GM12892 (cell line): Measurements from ENCODE around the gene FKBP9.

Experiments
- DNase-seq: peaks from one replicate; pipeline ENCODE4 v3.0.0; 2011; ENCODE audit not compliant: insufficient read length
- FAIRE-seq: peaks from 2 replicates; lab custom pipeline; 2011; peaks lifted over from hg19 to GRCh38; lab: Jason Lieb, UNC
- POLR2A ChIP-seq: IDR thresholded peaks from 2 replicates; pipeline ENCODE4 v1.6.1; 2011; ENCODE audit warnings: low read depth, low read length, control low read depth
- POLR2AphosphoS5 ChIP-seq: IDR thresholded peaks from 2 replicates; pipeline ENCODE4 v1.6.1; 2011; ENCODE audit warnings: low read depth, low read length, control low read depth
- TAF1 ChIP-seq: IDR thresholded peaks from 2 replicates; pipeline ENCODE4 v1.6.1; 2011; ENCODE audit warnings: low read depth, mild to moderate bottlenecking, control low read depth, low read length, borderline replicate concordance

FKBP9 gene

DNA sequence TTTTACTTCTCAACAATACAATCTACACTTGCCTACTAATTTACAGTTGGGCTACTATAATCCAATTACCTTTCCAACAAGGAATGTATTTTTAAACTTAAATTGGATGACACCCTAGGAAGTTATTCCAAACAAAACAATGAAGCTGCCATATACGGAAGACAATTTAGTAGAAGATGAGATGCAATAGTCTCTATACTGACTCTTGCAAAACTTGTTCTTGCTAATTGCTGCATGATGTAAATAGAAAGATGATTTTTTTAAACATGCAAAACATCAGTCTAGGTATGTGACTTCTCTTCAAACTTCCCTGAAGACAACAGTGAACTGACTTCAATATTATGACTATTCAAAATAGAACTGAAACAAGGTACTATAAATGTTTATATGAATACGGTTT lies 87.7 kb downstream of the FKBP9 start:
- TF ChIP-seq POLR2AphosphoS5 = no peak
- TF ChIP-seq POLR2A = no peak
- TF ChIP-seq TAF1 = no peak
- no peak for FAIRE-seq
- DNase-seq = no peak

DNA sequence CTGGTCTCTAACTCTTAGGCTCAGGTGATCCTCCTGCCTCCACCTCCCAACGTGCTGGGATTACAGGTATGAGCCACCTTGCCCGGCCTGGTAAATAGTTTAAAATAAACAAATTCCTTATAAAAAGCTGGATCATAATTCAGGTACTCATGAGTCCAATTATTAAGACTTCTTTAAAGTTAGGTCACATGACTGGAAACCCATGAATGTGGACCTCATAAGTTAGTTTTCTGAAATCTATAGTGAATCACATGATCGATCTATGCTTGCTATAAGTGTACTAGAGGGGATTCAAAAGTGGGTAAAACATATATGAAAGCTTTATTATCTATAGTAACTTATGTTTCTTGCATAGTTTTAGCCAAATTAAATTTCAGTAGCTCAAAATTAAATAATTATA lies 91.0 kb downstream of the FKBP9 start:
- DNase-seq = no peak
- TF ChIP-seq TAF1 = no peak
- TF ChIP-seq POLR2A = no peak
- TF ChIP-seq POLR2AphosphoS5 = no peak
- no peak for FAIRE-seq

DNA sequence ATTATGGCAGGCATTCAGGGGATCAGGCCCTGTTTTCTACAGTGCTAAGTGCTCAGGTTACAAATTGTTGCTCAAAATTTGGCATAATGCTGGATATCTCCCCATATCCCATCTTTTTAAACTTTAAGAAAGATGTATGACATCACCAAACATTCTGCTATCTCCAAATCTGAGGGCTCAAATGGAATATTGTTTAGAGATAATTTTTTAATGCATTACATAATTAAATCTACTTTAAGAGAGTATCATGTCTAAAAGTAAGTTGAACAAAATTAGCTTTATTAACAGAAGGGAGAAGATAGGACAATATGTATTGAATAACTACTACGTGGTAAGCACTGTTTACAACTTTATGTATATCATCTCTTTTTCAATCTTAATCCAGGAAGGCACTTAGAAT lies 91.5 kb downstream of the FKBP9 start:
- no peak for FAIRE-seq
- TF ChIP-seq TAF1 = no peak
- TF ChIP-seq POLR2A = no peak
- no peak for DNase-seq

DNA sequence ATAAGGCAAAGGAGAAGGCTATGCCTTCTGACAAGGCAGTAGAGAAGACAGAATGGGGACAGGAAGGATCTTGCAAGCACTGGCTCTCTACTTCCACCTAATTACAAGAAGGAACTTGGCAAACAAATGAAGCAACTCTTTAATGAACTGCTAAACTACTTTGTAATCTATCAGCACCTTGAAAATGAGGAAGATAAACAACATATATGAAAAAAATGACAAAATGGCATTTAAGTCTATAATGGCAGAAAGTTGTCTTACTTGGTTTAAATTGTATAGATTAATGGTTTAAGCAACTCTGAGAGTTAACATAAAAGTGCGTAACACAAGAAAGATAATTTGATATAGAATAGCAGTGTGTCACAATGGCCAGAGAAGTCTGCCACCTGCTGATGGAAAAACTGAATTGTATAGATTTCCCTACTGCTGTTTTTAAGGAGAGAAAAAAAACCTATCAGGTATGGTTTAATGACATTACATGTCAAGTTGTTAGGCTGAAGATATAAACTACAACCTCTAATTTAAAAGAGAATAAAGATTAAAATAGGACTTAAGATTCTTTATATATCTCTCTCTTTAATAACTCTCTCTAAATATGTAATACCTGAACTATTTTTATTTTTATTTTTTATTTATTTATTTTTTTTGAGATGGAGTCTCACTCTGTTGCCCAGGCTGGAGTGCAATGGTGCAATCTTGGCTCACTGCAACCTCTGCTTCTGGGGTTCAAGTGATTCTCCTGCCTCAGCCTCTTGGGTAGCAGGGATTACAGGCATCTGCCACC lies 93.5 kb downstream of the FKBP9 start:
- FAIRE-seq (no peak), DNase-seq (no peak)
- TF ChIP-seq POLR2A (no peak), TAF1 (no peak), POLR2AphosphoS5 (no peak)

DNA sequence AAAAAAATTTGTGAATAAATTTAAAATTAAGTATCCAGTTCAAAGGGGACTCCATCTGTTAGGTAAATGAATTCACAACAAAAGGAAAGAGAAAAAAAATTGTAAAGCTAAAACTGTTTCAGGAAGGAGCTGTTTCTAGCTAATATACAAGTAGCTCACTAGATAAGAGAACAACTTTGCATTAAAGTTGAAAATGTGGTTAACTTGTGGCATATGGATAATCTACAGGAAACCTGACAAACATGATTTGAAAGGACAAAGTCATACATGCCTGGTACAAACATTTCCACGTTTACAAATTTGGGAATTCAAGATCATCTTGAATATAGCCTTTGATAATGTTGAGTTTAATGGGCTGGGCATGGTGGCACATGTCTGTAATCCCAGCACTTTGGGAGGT lies 96.5 kb downstream of the FKBP9 start:
- FAIRE-seq = no peak
- TF ChIP-seq POLR2AphosphoS5 = no peak
- TF ChIP-seq POLR2A = no peak
- no peak for TF ChIP-seq TAF1
- DNase-seq = no peak

DNA sequence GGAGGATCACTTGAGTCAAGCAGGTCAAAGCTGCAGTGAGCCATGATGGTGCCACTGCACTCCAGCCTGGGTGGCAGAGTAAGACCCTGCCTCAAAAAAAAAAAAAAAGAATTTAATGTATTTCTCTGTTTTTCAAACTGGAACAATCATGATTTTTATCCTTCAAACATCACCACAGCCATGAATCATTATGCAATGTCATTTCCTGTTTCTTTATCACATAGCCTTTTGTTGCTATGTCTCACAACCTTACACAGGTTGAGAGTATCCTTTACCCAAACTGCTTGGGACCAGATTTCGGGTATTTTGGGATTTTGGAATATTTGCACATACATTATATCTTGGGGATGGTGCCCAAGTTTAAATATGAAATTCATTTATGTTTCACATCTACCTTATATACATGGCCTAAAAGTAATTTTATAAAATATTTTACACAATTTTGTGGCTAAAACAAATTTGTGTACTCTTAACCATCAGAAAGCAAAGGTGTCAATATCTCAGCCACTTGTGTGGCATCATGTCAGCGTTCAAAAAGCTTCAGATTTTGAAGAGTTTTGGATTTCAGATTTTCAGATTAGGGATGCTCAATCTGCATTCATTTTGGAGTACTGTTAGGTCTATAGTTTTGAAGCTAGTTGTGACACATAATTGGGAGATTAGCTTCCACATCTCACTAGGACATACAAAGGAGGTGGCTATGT lies 97.2 kb downstream of the FKBP9 start:
- DNase-seq (no peak), FAIRE-seq (no peak)
- TF ChIP-seq TAF1 = no peak

DNA sequence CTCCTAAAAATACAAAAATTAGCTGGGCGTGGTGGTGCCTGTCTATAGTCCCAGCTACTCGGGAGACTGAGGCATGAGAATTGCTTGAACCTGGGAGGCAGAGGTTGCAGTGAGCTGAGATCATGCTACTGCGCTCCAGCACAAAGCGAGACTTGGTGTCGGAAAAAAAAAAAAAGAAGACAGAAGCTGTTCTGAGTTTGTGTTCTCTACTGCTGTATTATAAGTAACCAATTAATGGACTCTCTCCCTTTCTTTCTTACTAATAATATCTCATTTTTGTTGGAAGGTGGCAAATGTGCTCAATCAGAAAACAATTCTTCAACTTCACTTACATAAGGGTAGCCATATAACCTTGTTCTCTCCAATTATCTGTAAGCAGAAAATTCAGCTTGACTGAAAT lies 97.9 kb downstream of the FKBP9 start:
- DNase-seq (no peak), FAIRE-seq (no peak)
- no peak for TF ChIP-seq POLR2AphosphoS5
- no peak for TF ChIP-seq POLR2A
- no peak for TF ChIP-seq TAF1
